Suprapubic skin (tissue), 4 donors: ENCODE measurements around the gene INPP4B.
"Not testable (repeated sequence)": the region's sequence is repeated elsewhere in the genome, so short reads cannot be mapped to it uniquely, and the experiment has no call there.

ENCODE experiments used
- CTCF ChIP-seq, 2 donors: fragments of 200-600 bp in 1 of 2; fragments of 450-650 bp in 1 of 2; sonication (generic) in 1 of 2; IDR thresholded peaks; one replicate each; pipeline ENCODE4 v1.5.1; 2016 to 2019; ENCODE audit warnings: antibody characterized with exemption in 2 of 2, mild to moderate bottlenecking in 1 of 2, moderate library complexity in 1 of 2
- POLR2A ChIP-seq, 2 donors: fragments of 450-650 bp; IDR thresholded peaks; one replicate each; pipeline ENCODE4 v1.6.1; 2017; ENCODE audit warnings: antibody characterized with exemption in 2 of 2, mild to moderate bottlenecking in 2 of 2, moderate library complexity in 2 of 2
- POLR2AphosphoS5 ChIP-seq, 3 donors: sonication (generic); formaldehyde crosslinking; IDR thresholded peaks; one replicate each; pipeline ENCODE4 v1.6.1; 2017; ENCODE audit warnings: antibody characterized with exemption in 3 of 3

DNA sequence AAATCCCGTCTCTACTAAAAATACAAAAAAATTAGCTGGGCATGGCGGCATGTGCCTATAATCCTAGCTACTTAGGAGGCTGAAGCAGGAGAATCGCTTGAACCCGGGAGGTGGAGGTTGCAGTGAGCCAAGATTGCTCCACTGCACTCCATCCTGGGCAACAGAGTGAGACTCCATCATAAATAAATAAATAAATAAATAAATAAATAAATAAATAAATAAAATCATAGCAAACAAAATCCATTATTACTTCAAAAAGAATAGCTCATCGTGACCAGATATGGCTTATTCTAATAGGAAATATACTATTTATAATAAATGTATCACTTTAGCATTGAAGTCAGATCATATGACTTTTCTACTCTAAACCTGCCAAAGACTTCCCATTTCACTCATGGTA, 42.2 kb downstream of the INPP4B start:
- TF ChIP-seq POLR2A, CTCF, POLR2AphosphoS5 (IDR thresholded peaks at IDR 0.05): not testable (repeated sequence)
